ENCODE results near the gene EPM2A. TPM values are rescaled to one million over a fixed set of nuclear protein-coding genes. Genes with fewer than 3 reads are reported as not detected.

The EPM2A gene
- total and polyA plus RNA-seq, 2 donors (not counting 1 experiment from before 2014, with no cell fraction given): 4.1 to 8.3 TPM

DNA sequence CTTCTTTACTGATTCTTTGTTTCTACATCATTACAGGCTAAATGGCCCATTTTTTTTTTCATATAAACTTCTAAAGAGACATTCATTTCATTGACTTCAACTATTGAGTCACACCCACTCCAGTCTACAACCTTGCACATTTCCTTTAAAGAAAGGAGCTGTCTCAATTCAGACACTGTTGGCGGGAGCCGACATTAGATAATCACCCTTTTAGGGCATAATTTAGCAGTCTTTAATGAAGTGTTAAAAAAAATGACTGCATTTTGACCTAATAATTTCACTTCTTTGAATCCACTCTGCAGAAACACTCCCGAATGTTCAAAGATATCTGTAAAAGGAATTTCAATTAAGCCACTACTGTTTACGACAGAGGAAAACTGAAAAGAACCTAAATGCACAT is 1.5 kb downstream of the EPM2A start:
- no peak overlapping the region for H3K27ac ChIP-seq (ENCODE audit: insufficient read depth, low read length)
- H3K27me3 ChIP-seq (ENCODE audit: control insufficient read depth, insufficient read depth, low read length): no peaks in the 10 kb centered on the region
- no peaks in the 10 kb centered on the region for H3K9me3 ChIP-seq (ENCODE audit: control insufficient read depth, insufficient read depth, low read depth, low read length)
- DNase-seq (ENCODE audit: low read depth in 2 of 2): peak in 1 of 2 donors; percentile 31
- H3K9ac ChIP-seq (ENCODE audit: insufficient read depth, low read length): no peak overlapping the region
- H2AFZ ChIP-seq (ENCODE audit: low read length): no peak overlapping the region
- no peaks in the 10 kb centered on the region for H4K20me1 ChIP-seq (ENCODE audit: control insufficient read depth, extremely low read depth, insufficient read depth, low read length)
- H3K36me3 ChIP-seq (ENCODE audit: control insufficient read depth, insufficient read depth, low read length): no peaks in the 10 kb centered on the region
- peak overlapping the region; percentile 68 to 78 (median 76) for H3K4me3 ChIP-seq (replicated peaks in 1 of 4; ENCODE audit: control extremely low read depth in 1 of 4, insufficient read depth in 1 of 4, low read depth in 3 of 4, low read length in 4 of 4)
- peaks cover 7% of the 10 kb centered on the region for H3K4me1 ChIP-seq (ENCODE audit: control insufficient read depth, extremely low read depth, insufficient read depth, low read length)
- TF ChIP-seq, protein P1, sequence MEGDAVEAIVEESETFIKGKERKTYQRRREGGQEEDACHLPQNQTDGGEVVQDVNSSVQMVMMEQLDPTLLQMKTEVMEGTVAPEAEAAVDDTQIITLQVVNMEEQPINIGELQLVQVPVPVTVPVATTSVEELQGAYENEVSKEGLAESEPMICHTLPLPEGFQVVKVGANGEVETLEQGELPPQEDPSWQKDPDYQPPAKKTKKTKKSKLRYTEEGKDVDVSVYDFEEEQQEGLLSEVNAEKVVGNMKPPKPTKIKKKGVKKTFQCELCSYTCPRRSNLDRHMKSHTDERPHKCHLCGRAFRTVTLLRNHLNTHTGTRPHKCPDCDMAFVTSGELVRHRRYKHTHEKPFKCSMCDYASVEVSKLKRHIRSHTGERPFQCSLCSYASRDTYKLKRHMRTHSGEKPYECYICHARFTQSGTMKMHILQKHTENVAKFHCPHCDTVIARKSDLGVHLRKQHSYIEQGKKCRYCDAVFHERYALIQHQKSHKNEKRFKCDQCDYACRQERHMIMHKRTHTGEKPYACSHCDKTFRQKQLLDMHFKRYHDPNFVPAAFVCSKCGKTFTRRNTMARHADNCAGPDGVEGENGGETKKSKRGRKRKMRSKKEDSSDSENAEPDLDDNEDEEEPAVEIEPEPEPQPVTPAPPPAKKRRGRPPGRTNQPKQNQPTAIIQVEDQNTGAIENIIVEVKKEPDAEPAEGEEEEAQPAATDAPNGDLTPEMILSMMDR (conservative IDR thresholded peaks at IDR 0.05 in 1 of 2, IDR thresholded peaks at IDR 0.05 in 1 of 2; ENCODE audit: low read depth in 1 of 2, low read length in 2 of 2): no peak
- H3K4me2 ChIP-seq (ENCODE audit: extremely low read depth, insufficient read depth, low read length): peak overlapping the region; percentile 87
- H3K79me2 ChIP-seq (ENCODE audit: control insufficient read depth, insufficient read depth, low read length): no peaks in the 10 kb centered on the region

DNA sequence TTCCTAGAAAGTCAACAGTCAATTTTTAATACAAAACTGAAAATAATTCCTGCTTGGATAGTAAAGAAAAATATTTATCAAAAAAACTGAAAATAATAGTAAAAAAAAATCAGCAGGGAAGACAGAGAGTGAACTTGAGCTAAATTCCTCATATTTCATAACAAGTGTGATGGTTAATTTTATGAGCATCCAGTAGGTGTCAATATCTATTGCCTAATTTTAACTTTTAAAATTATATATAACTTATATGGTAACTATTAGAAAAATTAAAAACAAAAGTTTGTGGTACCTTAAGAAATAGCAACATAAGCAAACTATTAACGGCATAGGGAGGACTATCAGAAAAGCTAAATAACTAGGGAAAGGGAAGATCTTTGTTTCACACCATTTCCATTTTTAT is 2.1 kb downstream of the EPM2A start:
- DNase-seq (ENCODE audit: low read depth in 2 of 2): no peak
- Histone ChIP-seq H3K27me3 (ENCODE audit: control insufficient read depth, insufficient read depth, low read length) (no peaks in the 10 kb centered on the region), H3K36me3 (ENCODE audit: control insufficient read depth, insufficient read depth, low read length) (no peaks in the 10 kb centered on the region), H3K4me2 (ENCODE audit: extremely low read depth, insufficient read depth, low read length) (no peak overlapping the region), H3K27ac (ENCODE audit: insufficient read depth, low read length) (no peak overlapping the region), H3K9me3 (ENCODE audit: control insufficient read depth, insufficient read depth, low read depth, low read length) (no peaks in the 10 kb centered on the region), H3K4me3 (replicated peaks in 1 of 4; ENCODE audit: control extremely low read depth in 1 of 4, insufficient read depth in 1 of 4, low read depth in 3 of 4, low read length in 4 of 4) (no peak overlapping the region), H3K4me1 (ENCODE audit: control insufficient read depth, extremely low read depth, insufficient read depth, low read length) (peaks cover 7% of the 10 kb centered on the region), H4K20me1 (ENCODE audit: control insufficient read depth, extremely low read depth, insufficient read depth, low read length) (no peaks in the 10 kb centered on the region), H3K79me2 (ENCODE audit: control insufficient read depth, insufficient read depth, low read length) (no peaks in the 10 kb centered on the region), H2AFZ (ENCODE audit: low read length) (no peak overlapping the region), H3K9ac (ENCODE audit: insufficient read depth, low read length) (no peak overlapping the region)
- TF ChIP-seq EZH2 (IDR thresholded peaks at IDR 0.05; ENCODE audit: low read length, missing control alignments): no peak
- TF ChIP-seq, protein P1 (conservative IDR thresholded peaks at IDR 0.05 in 1 of 2, IDR thresholded peaks at IDR 0.05 in 1 of 2; ENCODE audit: low read depth in 1 of 2, low read length in 2 of 2): no peak

DNA sequence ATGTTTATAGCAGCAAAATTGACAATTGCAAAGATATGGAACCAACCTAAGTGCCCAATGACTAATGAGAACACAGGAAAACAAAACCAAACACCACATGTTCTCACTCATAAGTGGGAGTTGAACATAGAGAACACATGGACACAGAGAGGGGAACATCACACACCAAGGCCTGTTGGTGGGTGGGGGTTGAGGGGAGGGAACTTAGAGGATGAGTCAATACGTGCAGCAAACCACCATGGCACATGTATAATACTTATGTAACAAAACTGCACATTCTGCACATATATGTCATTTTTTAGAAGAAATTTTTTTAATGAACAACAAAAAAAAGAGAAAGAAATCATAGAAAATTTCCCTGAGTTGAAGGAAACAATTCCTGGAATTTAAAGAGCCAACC is 3.9 kb downstream of the EPM2A start:
- H3K4me3 ChIP-seq (replicated peaks in 1 of 4; ENCODE audit: control extremely low read depth in 1 of 4, insufficient read depth in 1 of 4, low read depth in 3 of 4, low read length in 4 of 4): no peak overlapping the region
- H3K9ac ChIP-seq (ENCODE audit: insufficient read depth, low read length): no peak overlapping the region
- TF ChIP-seq EZH2 (IDR thresholded peaks at IDR 0.05; ENCODE audit: low read length, missing control alignments): no peak
- TF ChIP-seq, protein P1 (conservative IDR thresholded peaks at IDR 0.05 in 1 of 2, IDR thresholded peaks at IDR 0.05 in 1 of 2; ENCODE audit: low read depth in 1 of 2, low read length in 2 of 2): no peak
- H3K27me3 ChIP-seq (ENCODE audit: control insufficient read depth, insufficient read depth, low read length): no peaks in the 10 kb centered on the region
- no peaks in the 10 kb centered on the region for H4K20me1 ChIP-seq (ENCODE audit: control insufficient read depth, extremely low read depth, insufficient read depth, low read length)
- H3K9me3 ChIP-seq (ENCODE audit: control insufficient read depth, insufficient read depth, low read depth, low read length): no peaks in the 10 kb centered on the region
- H3K27ac ChIP-seq (ENCODE audit: insufficient read depth, low read length): no peak overlapping the region
- H3K36me3 ChIP-seq (ENCODE audit: control insufficient read depth, insufficient read depth, low read length): no peaks in the 10 kb centered on the region
- peaks cover 3% of the 10 kb centered on the region for H3K4me1 ChIP-seq (ENCODE audit: control insufficient read depth, extremely low read depth, insufficient read depth, low read length)
- peak in 1 of 2 donors; percentile 34 for DNase-seq (ENCODE audit: low read depth in 2 of 2)
- H3K4me2 ChIP-seq (ENCODE audit: extremely low read depth, insufficient read depth, low read length): no peak overlapping the region
- H2AFZ ChIP-seq (ENCODE audit: low read length): no peak overlapping the region
- H3K79me2 ChIP-seq (ENCODE audit: control insufficient read depth, insufficient read depth, low read length): no peaks in the 10 kb centered on the region
